Hematopoietic multipotent progenitor cell (in vitro differentiated cells): ENCODE data around the gene GRSF1. TPM values are rescaled to one million over a fixed set of nuclear protein-coding genes. Genes with fewer than 3 reads are reported as not detected.
"Not testable (repeated sequence)": the region's sequence is repeated elsewhere in the genome, so short reads cannot be mapped to it uniquely, and the experiment has no call there.

Source experiments
- DNase-seq, 3 donors: peaks; one replicate each; pipeline ENCODE4 v3.0.0-alpha.2; 2011 to 2015; ENCODE audit warnings: low read depth in 2 of 3, low spot score in 2 of 3
- total RNA-seq: library from RNA; depleted of rRNA; stranded (reverse); fragments of >200 nt; gene quantifications from one replicate; pipeline ENCODE4 v1.2.3, GENCODE V29; 2012

The GRSF1 gene
- total RNA-seq, 1 donor = 29.4 TPM

DNA sequence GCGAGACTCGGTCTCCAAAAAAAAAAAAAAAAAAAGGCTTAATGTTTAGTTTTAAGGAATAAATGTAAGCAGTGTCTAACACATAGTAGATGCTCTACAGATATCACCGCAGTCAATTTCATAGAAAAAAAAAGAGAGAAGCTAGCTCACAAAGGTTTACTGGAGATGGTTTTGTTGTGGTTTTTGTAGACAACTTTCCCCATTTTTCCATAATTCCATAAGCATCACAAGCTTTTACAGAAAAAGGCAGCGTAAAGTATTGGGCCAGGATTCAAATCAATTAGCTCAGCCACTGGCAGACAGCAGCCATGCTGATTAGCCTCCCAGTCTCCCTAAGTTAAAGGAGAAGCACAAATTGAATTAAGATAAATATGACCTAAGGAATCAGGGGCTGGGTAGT is 1.5 kb downstream of the GRSF1 start:
- no peak for DNase-seq

DNA sequence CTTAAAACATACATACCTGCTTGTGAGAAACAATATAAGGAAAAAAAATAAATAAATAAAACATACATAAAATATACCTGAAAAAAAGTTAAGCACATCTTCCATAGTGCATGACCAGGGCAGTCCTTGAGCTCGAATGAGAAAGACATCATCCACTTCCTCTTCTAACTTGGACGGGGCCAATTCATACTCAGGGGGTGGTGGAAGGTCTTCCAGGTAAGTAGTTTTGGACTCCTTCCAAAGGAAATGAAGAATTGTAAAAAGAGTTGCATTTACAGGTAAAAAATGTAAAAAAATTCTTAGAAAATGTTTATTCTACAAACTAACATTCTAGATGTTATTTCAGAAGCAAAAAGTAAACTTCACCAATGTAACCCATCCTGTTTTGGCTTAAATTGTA is 3.6 kb downstream of the GRSF1 start:
- DNase-seq = no peak

DNA sequence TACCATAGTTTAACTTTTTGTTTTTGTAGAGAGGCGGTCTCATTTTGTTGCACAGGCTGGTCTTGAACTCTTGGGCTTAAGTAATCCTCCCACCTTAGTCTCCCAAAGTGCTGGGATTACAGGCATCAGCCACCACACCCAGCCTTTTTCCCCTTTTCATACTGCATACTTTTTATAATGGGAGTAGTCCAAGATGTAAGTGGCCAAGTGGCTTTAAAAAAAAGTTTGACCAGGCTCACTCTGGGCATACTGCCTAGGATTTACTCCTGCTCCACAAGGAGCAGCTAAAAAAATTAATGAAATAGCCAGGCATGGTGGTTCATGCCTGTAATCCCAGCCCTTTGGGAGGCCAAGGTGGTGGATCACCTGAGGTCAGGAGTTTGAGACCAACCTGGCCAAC is 6.0 kb downstream of the GRSF1 start:
- DNase-seq = no peak

DNA sequence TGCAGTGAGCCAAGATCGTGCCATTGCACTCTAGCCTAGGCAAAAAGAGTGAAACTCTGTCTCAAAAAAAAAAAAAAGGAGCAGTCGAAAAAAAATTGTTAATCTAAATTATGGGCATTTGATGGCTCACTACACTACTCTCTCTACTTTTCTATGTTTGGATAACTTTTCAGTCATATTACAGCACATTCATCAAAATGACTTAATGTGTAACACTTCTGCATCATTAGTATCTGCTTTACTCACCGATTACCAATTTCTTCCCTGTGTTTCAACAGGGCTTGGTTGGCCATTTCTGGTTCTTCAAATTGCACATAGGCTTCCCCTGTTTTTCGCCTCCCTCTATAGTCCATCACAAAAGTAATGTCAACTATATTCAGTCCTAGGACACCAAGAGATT is 8.4 kb downstream of the GRSF1 start:
- no peak for DNase-seq

DNA sequence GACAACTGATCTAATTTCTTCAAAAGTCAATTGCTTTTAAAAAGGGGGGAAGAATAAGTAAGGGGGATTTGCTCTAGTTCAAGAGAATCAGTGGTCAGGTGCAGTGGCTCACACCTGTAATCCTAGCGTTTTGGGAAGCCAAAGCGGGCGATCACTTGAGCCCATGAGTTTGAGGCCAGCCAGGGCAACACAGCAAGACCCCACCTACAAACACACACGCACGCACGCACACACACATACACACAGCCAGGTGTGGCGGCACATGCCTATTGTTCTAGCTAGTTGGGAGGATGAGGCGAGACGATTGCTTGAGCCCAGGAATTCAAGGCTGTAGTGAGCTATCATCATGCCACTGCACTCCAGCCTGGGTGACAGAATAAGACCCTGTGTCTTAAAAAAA is 9.6 kb downstream of the GRSF1 start:
- no peak for DNase-seq

DNA sequence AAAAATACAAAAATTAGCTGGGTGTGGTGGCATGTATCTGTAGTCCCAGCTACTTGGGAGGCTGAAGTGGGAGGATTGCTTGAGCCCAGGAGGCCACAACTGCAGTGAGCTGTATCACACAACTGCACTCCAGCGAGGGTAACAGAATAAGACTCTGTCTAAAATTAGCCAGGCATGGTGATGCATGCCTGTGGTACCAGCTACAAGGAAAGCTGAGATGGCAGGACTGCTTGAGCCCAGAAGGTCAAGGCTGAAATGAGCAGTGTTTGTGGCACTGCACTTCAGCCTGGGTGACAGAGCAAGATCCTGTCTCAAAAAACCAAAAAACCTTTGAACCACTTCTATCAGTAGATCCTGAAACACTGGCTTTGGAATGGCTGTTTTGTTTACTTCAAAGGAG is 10.2 kb downstream of the GRSF1 start:
- no peak for DNase-seq

DNA sequence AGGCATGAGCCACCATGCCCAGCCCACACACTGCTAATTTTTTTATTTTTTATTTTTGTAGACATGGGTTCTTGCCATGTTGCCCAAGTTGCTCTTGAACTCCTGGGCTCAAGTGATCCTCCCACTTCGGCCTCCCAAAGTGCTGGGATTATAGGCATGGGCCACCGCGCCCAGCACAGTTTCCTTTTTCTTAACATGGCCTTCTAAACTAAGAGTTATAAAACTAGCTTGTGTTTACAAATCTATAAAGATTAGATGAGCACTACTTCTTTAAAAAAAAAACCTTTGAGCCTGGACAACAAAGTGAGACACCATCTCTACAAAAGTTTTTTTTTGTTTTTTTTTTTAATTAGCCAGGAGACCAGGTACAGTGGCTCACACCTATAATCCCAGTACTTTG is 10.7 kb downstream of the GRSF1 start:
- no peak for DNase-seq

DNA sequence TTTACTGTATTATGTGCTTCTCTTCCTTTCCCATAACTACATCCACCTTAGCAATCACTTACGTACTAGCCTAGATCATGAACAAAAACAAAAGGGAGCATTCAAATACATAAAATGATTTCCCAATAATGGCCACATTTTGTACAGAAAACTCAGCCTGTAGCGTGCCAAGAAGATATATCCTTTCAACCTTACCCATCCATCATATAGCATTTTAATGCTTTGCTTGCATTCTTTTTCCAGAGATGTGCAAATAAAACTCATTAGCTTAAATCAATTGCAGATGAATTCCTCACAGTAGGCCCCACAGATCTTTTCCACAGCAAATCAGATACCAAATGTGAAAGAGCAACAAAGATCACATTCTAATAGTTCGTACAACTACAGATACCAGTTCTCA is 20.8 kb downstream of the GRSF1 start:
- DNase-seq = no peak

DNA sequence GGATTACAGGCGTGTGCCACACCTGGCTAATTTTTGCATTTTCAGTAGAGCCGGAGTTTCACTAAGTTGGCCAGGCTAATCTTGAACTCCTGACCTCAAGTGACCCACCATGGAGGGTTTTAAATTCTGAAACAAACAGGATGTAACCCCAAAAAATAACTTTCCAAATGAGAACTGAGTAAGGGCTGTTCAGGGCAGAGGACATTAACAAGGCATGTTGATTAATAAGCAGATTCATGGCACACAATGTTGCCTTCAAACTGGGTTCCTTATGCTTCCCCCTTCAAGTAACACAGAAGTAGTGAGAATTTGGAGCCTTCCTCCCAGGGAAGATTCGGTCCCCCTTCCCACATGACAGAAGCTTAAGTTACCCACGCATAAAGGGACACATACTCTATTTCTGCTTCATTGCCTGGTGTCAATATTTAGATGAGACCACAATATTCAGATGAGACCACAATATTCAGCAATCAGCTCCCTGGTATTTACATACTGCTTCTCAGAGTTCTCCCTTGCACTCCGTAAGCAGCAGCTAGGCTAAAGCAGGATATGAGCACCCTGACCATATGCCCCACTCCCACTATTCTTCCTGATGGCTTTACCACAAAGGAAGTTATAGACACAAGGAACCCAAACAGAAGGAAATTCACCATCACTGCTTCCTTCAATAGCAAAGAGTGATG is 21.4 kb downstream of the GRSF1 start:
- DNase-seq = peak in 1 of 3 donors; percentile 16

DNA sequence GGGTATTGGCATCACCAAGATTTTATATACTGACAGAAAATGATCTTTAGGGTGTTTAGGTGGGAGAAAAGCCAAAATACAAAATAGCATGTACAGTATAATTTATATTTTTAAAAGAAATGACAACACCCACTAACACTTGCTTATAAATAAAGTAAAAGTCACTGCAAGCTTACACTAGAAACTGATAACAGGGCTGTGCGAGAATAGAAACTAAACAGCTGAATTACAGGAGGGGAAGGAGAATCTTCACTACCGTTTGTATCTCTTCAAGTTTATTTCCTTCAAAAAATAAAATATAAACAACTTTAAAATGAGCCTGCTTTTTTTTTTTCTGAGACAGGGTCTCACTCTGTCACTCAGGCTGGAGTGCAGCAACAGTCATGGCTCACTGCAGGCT is 22.8 kb downstream of the GRSF1 start:
- DNase-seq = no peak

DNA sequence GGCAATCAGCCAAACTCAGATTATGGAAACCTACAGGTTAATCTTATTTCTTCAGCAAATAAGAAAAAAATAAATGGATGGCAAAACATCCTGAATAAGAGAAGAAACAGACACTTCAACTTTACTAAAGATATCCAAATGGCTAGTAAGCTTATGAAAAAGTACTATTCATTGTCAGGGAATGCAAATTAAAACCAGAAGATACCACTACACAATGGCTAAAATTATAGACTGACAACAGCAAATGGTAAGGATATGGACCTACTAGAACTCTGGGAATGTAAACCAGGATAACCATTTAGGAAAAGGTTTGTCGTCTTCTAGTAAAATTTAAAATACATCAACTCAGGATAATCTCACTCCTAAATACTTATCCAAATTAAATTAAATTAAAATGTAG is 24.3 kb downstream of the GRSF1 start:
- DNase-seq = no peak

DNA sequence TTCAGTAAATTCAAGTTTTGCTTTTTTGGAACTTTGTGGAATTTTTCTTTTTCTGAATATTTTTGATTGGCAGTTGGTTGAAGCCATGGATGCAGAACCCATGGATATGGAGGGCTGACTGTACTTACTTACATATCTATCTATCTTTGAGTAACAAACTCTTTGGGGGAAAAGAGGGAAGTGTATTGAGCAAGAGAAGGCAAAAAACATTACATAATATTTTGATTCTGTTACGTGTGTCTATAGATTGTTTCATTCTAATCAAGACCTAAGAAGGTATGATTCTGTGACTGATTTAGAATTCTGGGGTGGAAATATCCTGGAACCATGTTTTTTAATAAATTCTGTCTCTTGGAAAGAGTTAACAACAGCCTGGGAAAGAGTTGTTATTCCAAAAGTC is 31.5 kb downstream of the GRSF1 start:
- no peak for DNase-seq

DNA sequence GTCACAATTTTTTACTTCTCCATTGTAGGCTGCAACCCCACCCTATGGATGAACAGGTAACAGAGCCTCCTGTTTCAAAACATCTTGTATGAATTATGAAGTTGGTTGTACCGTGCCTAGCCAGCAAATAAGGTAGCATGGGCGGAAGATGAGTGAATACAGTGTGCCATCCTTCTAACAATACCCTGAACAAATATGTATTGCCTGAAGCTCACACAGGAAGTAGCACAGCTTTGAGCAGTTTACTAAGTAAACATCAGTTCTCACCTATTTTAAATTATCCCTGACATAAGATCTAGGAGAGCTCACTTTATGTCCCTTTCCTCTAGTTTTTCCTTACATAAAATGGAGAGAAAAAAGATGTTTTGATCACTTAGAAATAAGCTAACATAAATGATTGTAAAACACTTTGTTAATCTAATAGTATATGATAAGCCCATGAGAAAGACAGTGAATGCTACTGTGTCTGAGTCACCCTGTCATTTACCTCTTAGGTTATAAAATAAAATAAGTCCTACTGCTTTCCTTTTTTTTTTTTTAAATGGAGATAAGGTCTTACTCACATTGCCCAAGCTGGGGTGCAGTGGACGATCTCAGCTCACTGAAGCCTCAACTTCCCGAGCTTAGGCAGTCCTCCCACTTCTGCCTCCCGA is 36.6 kb downstream of the GRSF1 start:
- DNase-seq = no peak

DNA sequence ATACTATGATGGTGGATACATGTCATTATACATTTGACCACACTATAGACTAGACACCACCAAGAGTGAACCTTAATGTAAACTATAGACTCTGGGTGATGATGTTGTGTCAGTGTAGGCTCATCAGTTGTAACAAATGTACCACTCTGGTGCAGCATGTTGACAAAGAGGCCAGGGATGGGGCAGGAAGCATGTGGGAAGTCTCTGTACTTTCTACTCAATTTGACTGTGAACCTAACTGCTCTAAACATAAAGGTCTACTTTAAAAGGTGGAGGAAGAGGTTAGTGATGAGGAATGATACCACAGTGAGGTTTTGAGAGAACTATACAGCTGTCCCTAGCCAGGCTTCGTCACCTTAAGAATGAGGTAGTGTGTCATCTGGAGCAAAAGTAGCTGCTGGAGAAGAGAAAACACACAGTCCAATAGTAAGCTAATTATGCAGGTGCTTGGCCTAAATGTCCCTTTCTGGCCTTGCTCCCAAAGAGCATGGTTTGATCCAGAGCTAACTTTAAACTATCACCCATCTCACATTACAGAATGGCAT is 38.4 kb downstream of the GRSF1 start:
- DNase-seq = no peak

DNA sequence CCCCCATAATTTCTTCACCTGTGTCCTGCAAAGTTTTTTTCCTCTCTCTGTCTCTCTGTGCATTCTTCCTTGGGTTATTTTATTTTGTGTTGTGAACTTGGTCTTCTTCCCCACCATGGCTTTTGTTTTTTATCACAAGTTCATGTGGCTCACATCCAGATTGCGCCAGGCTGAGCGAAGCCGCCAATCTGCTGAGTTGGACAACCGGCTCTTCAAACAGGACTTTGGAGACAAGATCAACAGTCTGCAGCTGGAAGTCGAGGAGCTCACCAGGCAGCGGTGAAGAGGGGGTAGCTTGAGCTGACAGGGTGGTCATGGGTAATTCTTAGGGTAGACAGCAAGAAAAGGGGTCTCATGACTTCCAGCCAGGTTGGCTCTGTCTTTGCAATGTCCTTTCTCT is 46.1 kb downstream of the GRSF1 start:
- no peak for DNase-seq

DNA sequence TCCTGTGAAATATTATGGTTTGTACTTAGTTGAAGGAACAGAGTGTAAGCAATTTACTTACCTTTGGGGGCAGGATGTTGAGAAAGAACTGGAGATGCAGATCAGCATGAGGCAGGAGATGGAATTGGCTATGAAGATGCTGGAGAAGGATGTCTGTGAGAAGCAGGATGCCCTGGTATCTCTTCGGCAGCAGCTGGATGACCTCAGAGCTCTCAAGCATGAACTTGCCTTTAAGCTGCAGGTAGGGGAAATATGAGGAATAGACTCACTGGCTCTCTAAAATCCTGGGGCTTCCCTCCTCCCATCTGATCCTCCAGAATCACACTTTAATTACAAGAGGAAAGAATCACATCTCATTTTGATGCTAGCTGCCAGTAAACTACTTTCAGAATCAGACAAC is 51.0 kb downstream of the GRSF1 start:
- DNase-seq = no peak

DNA sequence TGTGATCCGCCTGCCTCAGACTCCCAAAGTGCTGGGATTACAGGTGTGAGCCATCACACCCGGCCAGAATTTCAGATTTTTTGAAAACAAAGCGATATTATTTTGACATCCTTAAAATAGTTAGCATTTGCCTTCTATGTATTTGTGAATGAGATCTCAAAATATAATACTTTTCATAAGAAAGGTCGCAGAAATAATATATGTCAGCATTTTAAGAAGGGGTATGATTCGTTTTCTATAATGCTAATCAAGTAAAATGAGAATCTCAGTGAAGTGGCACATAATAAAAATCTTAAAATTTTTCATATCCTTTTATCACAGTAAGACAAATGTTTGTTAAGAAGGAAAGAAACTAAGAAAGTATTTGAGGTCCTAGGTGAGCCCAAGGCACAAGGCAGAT is 52.2 kb downstream of the GRSF1 start:
- no peak for DNase-seq

DNA sequence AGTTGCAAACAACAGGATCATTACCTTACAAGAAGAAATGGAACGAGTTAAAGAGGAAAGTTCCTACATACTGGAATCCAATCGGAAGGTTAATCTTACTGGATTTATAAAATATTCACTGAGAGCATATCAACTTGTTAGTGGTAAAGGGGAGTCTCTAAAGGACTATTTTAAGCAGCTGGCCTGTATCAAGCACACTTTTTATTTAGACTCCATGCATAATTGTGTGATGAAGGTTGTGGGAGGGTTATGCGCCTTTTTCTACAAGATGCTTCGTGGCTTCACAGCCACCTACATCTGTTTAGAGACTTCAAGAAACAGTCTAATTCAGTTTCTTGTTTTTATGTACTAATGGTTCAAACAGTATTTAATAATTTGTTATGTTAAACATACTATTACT is 56.6 kb downstream of the GRSF1 start:
- no peak for DNase-seq

DNA sequence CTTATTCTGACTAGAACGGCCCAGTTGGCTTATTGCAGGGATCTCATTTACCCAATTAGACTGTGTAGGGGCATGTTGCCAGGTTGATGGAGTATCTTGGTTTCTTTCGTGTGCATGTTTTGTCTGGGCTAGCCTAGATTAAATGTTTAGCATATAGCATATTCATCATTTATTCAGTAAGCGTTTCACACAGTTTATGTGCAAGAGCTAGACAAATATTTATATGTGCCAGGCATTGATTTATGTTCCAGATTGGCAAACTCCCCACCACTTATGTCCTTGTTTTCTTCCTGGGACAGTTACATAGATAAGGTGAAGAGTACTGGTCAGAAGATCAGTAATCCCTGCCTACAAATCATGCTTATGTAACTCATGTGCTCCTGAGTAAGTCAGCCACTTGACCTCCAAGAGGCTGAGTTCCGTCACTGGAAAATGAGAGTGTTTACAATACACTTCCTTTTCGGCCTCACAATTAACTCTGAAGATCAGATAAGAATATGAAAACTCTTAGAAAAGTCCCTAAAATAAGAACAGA is 60.7 kb downstream of the GRSF1 start:
- DNase-seq = no peak

DNA sequence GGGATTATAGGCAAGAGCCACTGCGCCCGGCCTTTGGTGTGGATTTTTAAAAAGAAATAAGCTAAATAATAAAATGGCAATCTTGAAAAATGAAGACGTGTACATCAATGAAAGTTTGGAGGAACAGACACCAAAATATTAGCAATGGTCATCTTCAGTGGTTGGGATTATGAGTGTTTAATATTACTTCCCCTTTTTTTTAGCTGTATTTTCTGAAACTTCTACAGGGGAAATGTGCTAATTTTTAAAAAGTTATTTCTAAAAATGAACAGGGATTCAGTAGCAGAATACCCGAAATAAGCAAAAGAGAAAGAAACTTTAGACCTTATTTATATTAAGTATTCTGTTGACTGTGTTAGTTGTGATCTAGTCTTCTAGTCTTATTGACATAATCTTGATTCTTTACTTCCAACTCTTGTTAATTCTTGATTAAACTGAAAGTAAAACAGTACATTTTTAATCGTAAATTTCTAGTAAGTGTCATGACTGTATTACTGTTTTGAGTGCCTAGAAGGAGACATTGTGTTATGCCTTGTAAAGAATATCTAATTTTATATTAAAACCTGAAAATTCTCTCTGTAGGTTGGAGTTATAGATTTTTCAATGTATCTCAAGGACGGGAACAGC is 66.6 kb downstream of the GRSF1 start:
- peak in 2 of 3 donors; percentile 7 to 45 for DNase-seq

DNA sequence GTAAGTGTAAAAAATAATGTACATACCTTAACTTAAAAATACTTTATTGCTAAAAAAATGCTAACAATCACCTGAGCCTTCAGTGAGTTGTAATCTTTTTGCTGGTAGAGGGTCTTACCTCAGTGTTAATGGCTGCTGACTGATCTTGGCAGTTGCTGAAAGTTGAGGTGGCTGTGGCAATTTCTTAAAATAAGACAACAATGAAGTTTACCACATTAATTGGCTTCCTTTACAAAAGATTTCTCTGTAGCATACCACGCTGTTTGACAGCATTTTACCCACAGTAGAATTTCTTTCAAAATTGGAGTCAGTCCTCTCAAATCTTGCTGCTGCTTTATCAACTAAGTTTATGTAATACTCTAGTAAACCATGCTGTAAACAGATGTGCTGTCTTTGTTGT is 70.3 kb downstream of the GRSF1 start:
- DNase-seq = not testable (repeated sequence)
